Measurements from ENCODE around the gene MEP1A.
A peak's percentile ranks its signal among the peaks of the same experiment; 100 is the strongest.

MEP1A gene

GRCh38 chr6:46776070-46776712, 17.0 kb upstream of the MEP1A start:
- no peak for DNase-seq (ENCODE audit: low read depth)

GRCh38 chr6:46777476-46778346, 15.5 kb upstream of the MEP1A start:
- DNase-seq (ENCODE audit: low read depth) = no peak

GRCh38 chr6:46781478-46782378, 11.5 kb upstream of the MEP1A start:
- peak; percentile 16 for DNase-seq (ENCODE audit: low read depth)

- no peak for DNase-seq (ENCODE audit: low read depth)
Observed at GRCh38 chr6:46784535-46784934, 8.7 kb upstream of the MEP1A start.

- no peak for DNase-seq (ENCODE audit: low read depth)
Observed at GRCh38 chr6:46787871-46788540, 5.2 kb upstream of the MEP1A start.

GRCh38 chr6:46788791-46789190, 4.4 kb upstream of the MEP1A start:
- DNase-seq (ENCODE audit: low read depth) = no peak

GRCh38 chr6:46789434-46790354, 3.5 kb upstream of the MEP1A start:
- no peak for DNase-seq (ENCODE audit: low read depth)

GRCh38 chr6:46790355-46790874, 2.8 kb upstream of the MEP1A start:
- DNase-seq (ENCODE audit: low read depth) = no peak

- no peak for DNase-seq (ENCODE audit: low read depth)
Observed at GRCh38 chr6:46792635-46793034, 554 bp upstream of the MEP1A start.

GRCh38 chr6:46794068-46794467, 879 bp downstream of the MEP1A start:
- no peak for DNase-seq (ENCODE audit: low read depth)

GRCh38 chr6:46795816-46796215, 2.6 kb downstream of the MEP1A start:
- no peak for DNase-seq (ENCODE audit: low read depth)

- no peak for DNase-seq (ENCODE audit: low read depth)
Observed at GRCh38 chr6:46796848-46797580, 3.8 kb downstream of the MEP1A start.

- no peak for DNase-seq (ENCODE audit: low read depth)
Observed at GRCh38 chr6:46799657-46800056, 6.5 kb downstream of the MEP1A start.

- no peak for DNase-seq (ENCODE audit: low read depth)
Observed at GRCh38 chr6:46808806-46809205, 15.6 kb downstream of the MEP1A start.

- DNase-seq (ENCODE audit: low read depth) = no peak
Observed at GRCh38 chr6:46815130-46815529, 21.9 kb downstream of the MEP1A start.

GRCh38 chr6:46816626-46817025, 23.4 kb downstream of the MEP1A start:
- DNase-seq (ENCODE audit: low read depth) = no peak

GRCh38 chr6:46819561-46819960, 26.4 kb downstream of the MEP1A start:
- no peak for DNase-seq (ENCODE audit: low read depth)

- DNase-seq (ENCODE audit: low read depth) = no peak
Observed at GRCh38 chr6:46821458-46821881, 28.3 kb downstream of the MEP1A start.

- no peak for DNase-seq (ENCODE audit: low read depth)
Observed at GRCh38 chr6:46828939-46829338, 35.8 kb downstream of the MEP1A start.

GRCh38 chr6:46832816-46833215, 39.6 kb downstream of the MEP1A start:
- DNase-seq (ENCODE audit: low read depth) = no peak
